ENCODE results near the gene ETHE1.

Gene ETHE1

GRCh38 chr19:43526884-43527859, at the start of gene ETHE1:
TSS of gene ETHE1 (minus strand) at chr19:43527201. CDS start at chr19:43527177, 24 bp downstream.
- TF ChIP-seq GATA3 (IDR thresholded peaks at IDR 0.05; ENCODE audit: low read depth, low read length), result no peak
- TF ChIP-seq GATA2 (IDR thresholded peaks at IDR 0.05; ENCODE audit: low read depth, low read length), result no peak

DNA sequence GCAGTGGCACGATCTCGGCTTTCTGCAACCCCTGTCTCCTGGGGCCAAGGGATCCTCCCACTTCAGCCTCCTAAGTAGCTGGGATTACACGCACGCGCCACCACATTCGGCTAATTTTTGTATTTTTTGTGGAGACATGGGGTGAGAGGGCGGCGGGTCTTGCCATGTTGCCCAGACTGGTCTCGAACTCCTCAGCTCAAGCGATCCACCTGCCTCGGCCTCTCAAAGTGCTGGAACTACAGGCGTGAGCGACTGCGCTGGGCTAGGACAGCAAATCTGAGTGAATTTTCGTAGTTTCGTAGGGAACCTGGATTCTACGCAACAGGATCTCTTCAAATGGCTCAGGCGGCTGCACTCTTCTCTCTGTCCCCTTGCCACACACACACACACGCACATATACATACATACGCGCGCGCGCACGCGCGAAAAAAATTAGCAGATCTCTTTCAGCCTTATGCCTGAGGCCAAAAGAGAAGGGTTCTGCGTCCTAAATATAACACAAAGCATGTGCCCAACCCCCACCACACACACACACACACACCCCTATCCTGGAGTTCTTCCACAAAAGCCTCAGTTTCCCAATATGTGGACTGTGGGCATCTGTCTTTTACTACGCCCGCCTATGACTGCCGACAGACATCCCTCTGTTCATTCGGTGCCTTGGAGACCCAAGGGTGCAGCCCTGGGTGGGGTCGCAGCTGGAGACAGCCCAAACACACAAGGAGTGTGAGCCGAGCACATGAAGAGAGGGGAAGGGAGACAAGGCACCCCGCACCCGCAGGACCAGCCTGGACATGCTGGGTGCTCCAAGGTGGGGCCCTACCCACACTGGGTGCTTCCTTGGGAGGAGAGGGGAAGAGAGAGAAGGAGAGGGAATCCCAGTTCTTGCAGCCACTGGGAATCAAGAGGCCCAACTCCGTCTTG, 49.2 kb upstream of the ETHE1 start:
- TF ChIP-seq GATA3 (IDR thresholded peaks at IDR 0.05; ENCODE audit: low read depth, low read length), result no peak
- TF ChIP-seq GATA2 (IDR thresholded peaks at IDR 0.05; ENCODE audit: low read depth, low read length), result no peak

DNA sequence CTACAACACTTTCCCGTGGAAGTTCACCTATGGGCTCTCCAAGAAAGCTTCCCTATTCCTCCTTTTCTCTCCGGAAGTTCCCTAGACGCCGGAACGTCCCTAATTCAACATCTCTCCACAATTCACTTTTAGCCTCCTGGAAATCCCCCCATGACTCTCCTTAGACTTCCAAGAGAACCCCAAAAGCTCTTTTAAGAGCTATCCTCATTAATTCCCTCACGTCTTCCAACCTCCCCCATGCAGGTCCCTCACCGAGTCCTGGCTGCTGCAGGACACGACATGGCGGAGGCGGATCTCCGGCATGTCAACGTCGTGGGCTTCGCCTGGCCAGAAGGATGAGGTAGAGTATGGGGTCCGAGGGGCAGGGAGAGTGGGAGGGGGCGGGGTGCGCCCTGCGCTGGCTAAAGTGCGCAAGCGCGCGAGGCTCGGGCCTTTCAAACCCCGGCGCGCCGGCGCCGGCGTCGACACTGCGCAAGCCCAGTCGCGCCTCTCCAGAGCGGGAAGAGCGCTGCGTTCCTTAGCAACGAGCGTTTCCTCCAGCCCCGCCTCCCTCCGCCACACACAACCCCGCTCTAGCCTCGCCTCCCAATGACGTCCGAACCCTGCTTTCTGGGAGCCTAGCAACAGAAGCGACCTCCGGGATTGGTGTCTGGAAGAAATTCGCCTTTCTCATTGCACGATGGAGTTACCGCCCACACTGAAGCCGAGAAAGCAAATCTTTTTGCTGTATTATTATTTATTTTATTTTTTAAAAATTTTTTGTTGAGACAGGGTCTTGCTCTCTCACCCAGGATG, 48.4 kb upstream of the ETHE1 start, which contains the start of the genes PINLYP and XRCC1:
Gene PINLYP (plus strand): TSS at position 646 of the 795 bp plus-strand sequence. CDS start 1,391 bp downstream, outside the sequence.
Gene XRCC1 (minus strand): TSS at position 372 of the 795 bp plus-strand sequence. CDS start 69 bp downstream, at position 303.
- no peak for TF ChIP-seq GATA2 (IDR thresholded peaks at IDR 0.05; ENCODE audit: low read depth, low read length)
- TF ChIP-seq GATA3 (IDR thresholded peaks at IDR 0.05; ENCODE audit: low read depth, low read length), result no peak

DNA sequence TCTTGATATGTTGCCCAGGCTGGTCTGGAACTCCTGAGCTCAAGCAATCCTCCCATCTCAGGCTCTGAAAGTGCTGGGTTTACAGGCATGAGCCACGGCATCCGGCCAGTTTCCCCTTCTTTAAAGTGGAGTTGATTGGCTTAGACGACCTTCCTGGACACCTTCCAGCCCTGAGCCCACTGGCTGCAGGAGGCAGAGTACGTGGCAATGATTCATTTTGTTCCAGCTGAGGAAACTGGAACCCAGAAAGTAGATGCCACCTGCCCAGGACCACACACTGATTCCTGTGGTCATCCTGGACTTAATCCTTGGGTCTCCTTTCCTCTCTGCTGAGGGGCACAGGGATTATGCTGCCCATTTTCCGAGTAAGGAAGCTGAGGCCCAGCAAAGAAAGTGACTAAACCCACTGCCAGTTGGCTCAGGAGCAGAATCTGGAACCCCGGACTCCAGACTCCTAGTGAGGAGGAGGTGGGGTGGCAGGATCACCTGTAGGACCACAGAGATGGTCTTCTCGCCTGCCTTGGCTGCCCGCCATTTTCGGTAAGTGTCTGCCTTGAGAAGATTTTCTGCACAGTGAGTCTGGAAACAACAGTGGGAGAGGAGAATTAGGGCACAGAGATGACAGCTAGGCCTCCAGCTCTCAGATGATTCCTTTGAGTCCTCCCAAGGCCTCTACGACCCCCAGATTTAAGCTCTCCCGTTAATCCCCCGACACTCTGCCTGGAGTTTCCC, 47.6 kb upstream of the ETHE1 start:
- no peak for TF ChIP-seq GATA2 (IDR thresholded peaks at IDR 0.05; ENCODE audit: low read depth, low read length)
- no peak for TF ChIP-seq GATA3 (IDR thresholded peaks at IDR 0.05; ENCODE audit: low read depth, low read length)

DNA sequence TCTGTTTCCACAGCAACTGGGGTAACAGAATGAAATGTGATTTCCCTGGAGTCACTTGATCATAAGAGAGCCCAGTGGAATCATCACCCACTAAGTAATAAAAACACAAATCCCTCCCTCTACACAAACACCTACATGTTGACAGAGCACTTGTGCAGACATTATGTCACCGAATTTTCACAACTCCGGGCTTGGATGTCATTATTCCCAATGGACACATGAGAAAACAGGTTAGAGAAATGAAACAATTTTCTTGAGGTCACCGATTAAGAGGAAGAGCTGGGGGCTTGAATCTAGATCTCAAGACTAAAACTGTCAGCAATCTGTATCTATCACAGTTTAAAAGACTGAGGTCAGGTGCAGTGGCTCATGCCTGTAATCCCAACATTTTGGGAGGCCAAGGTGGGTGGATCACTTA, 45.2 kb upstream of the ETHE1 start:
- TF ChIP-seq GATA3 (IDR thresholded peaks at IDR 0.05; ENCODE audit: low read depth, low read length), result no peak
- TF ChIP-seq GATA2 (IDR thresholded peaks at IDR 0.05; ENCODE audit: low read depth, low read length), result no peak

DNA sequence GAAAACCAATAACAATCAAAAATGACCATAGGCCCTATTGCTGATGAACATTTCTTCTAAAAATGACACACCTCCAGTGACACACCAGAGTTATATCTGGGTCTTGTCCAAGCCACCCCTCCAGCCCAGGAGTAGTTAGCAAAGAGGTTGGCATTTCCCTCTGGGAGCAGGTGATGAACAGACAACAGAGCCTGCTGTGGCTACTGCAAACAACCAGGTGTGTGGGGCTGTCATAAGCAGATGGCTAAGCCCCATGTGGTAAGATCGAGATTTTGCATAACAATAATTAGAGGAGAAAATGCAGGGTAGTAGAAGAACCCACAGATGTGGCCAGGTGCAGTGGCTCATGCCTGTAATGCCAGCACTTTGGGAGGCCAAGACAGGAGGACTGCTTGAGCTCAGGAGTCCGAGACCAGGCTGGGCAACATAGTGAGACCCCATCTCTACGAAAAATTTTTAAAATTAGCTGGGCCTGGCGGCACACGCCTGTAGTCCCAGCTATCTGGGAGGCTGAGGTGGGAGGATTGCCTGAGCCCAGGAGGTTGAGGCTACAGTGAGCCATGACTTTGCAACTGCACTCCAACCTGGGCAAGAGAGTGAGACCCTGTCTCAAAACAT, 43.3 kb upstream of the ETHE1 start:
- no peak for TF ChIP-seq GATA2 (IDR thresholded peaks at IDR 0.05; ENCODE audit: low read depth, low read length)
- no peak for TF ChIP-seq GATA3 (IDR thresholded peaks at IDR 0.05; ENCODE audit: low read depth, low read length)

DNA sequence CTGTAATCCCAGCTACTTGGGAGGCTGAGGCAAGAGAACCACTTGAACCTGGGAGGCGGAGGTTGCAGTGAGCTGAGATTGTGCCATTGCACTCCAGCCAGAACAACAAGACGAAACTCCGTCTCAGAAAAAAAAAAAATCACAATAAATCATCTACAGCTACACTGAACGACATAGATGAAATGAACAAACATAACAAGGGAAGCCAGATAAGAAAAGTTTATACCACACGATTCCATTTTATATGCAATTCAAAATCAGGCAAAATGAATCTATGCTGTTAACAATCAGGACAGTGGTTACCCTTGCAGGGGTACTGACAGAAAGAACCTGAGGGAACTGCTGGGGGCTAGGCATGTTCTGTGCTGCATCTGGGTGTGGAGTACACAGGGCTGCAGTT, 42.7 kb upstream of the ETHE1 start:
- TF ChIP-seq GATA3 (IDR thresholded peaks at IDR 0.05; ENCODE audit: low read depth, low read length) (no peak), GATA2 (IDR thresholded peaks at IDR 0.05; ENCODE audit: low read depth, low read length) (no peak)

DNA sequence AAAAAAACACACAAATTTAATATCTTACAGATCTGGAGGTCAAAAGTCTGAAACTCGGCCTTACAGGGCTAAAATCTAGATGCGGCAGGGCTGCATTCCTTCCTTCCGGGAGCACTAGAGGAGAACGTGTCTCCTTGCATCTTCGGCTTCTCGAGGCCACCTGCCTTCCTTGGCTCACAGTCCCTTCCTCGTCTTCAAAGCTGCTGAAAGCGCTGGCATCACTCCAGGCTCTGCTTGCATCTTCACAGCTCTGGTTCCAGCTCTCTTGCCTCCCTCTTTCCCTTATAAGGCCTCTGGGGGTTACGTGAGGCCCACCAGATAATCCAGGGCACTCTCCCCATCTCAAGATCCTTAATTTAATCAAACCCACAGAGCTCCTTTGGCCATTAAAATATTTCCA, 37.8 kb upstream of the ETHE1 start:
- TF ChIP-seq GATA3 (IDR thresholded peaks at IDR 0.05; ENCODE audit: low read depth, low read length) (no peak), GATA2 (IDR thresholded peaks at IDR 0.05; ENCODE audit: low read depth, low read length) (no peak)

GRCh38 chr19:43563816-43564457, 36.9 kb upstream of the ETHE1 start:
- TF ChIP-seq GATA3 (IDR thresholded peaks at IDR 0.05; ENCODE audit: low read depth, low read length) (no peak), GATA2 (IDR thresholded peaks at IDR 0.05; ENCODE audit: low read depth, low read length) (no peak)

- TF ChIP-seq GATA2 (IDR thresholded peaks at IDR 0.05; ENCODE audit: low read depth, low read length) (no peak), GATA3 (IDR thresholded peaks at IDR 0.05; ENCODE audit: low read depth, low read length) (no peak)
Measured at GRCh38 chr19:43562698-43563241, 35.8 kb upstream of the ETHE1 start.

- no peak for TF ChIP-seq GATA2 (IDR thresholded peaks at IDR 0.05; ENCODE audit: low read depth, low read length)
- no peak for TF ChIP-seq GATA3 (IDR thresholded peaks at IDR 0.05; ENCODE audit: low read depth, low read length)
Measured at GRCh38 chr19:43562226-43562697, 35.3 kb upstream of the ETHE1 start.

Measured in SH-SY5Y (cell line).